ENCODE results near the gene SLC5A3.

Gene SLC5A3

GRCh38 chr21:34097442-34097841, 24.1 kb downstream of the SLC5A3 start:
- no peak for TF ChIP-seq SPI1 (IDR thresholded peaks at IDR 0.05; ENCODE audit: borderline replicate concordance, low read depth)
- no peak for TF ChIP-seq REST (IDR thresholded peaks at IDR 0.05; ENCODE audit: insufficient replicate concordance, low read depth)
- no peak for TF ChIP-seq CTCF (IDR thresholded peaks at IDR 0.05; ENCODE audit: insufficient read depth, low read length)
- Histone ChIP-seq H3K27me3 (ENCODE audit: insufficient read depth, poor library complexity, severe bottlenecking) (no peaks in the 10 kb centered on the region), H3K27ac (replicated peaks) (no peak overlapping the region), H3K4me3 (replicated peaks; ENCODE audit: insufficient read depth, low read length) (no peak overlapping the region)
- no peak for DNase-seq (ENCODE audit: low read depth in 1 of 2, low spot score in 1 of 2)

- H3K27ac ChIP-seq (replicated peaks) = no peak overlapping the region
- H3K4me3 ChIP-seq (replicated peaks; ENCODE audit: insufficient read depth, low read length) = no peak overlapping the region
- no peak for DNase-seq (ENCODE audit: low read depth in 1 of 2, low spot score in 1 of 2)
- TF ChIP-seq REST (IDR thresholded peaks at IDR 0.05; ENCODE audit: insufficient replicate concordance, low read depth) = no peak
- TF ChIP-seq POLR2AphosphoS5 (IDR thresholded peaks at IDR 0.05; ENCODE audit: low read depth) = no peak
- TF ChIP-seq SPI1 (IDR thresholded peaks at IDR 0.05; ENCODE audit: borderline replicate concordance, low read depth) = no peak
- no peak for TF ChIP-seq GABPA (IDR thresholded peaks at IDR 0.05; ENCODE audit: low read depth)
- no peak for TF ChIP-seq CTCF (IDR thresholded peaks at IDR 0.05; ENCODE audit: insufficient read depth, low read length)
- no peaks in the 10 kb centered on the region for H3K27me3 ChIP-seq (ENCODE audit: insufficient read depth, poor library complexity, severe bottlenecking)
These were observed 27.0 kb downstream of the SLC5A3 start for GRCh38 chr21:34100337-34100736.

- no peak overlapping the region for H3K27ac ChIP-seq (replicated peaks)
- no peak overlapping the region for H3K4me3 ChIP-seq (replicated peaks; ENCODE audit: insufficient read depth, low read length)
- no peak for DNase-seq (ENCODE audit: low read depth in 1 of 2, low spot score in 1 of 2)
- TF ChIP-seq CTCF (IDR thresholded peaks at IDR 0.05; ENCODE audit: insufficient read depth, low read length) = no peak
- H3K27me3 ChIP-seq (ENCODE audit: insufficient read depth, poor library complexity, severe bottlenecking) = no peaks in the 10 kb centered on the region
These were observed 27.4 kb downstream of the SLC5A3 start for GRCh38 chr21:34100790-34101189.

- DNase-seq (ENCODE audit: low read depth in 1 of 2, low spot score in 1 of 2) = no peak
- Histone ChIP-seq H3K27ac (replicated peaks) (no peak overlapping the region), H3K4me3 (replicated peaks; ENCODE audit: insufficient read depth, low read length) (no peak overlapping the region), H3K27me3 (ENCODE audit: insufficient read depth, poor library complexity, severe bottlenecking) (no peaks in the 10 kb centered on the region)
- TF ChIP-seq SPI1 (IDR thresholded peaks at IDR 0.05; ENCODE audit: borderline replicate concordance, low read depth) (no peak), GABPA (IDR thresholded peaks at IDR 0.05; ENCODE audit: low read depth) (no peak), CTCF (IDR thresholded peaks at IDR 0.05; ENCODE audit: insufficient read depth, low read length) (no peak), POLR2AphosphoS5 (IDR thresholded peaks at IDR 0.05; ENCODE audit: low read depth) (no peak)
These were observed 32.7 kb downstream of the SLC5A3 start for GRCh38 chr21:34105947-34106541.
